T-helper 2 cell treated with Interferon-gamma antibody and Interleukin-4, amounts not matched to agents 5 μg/mL and 100 μg/mL, for 36 hours (primary cell): Measurements from ENCODE around the gene KRT85.

Source experiments
- DNase-seq: peaks from one replicate; pipeline ENCODE4 v3.0.0; 2021; ENCODE audit warnings: low spot score
- H3K27ac Mint-ChIP-seq: one replicate; pipeline ENCODE4 v1.8.0; 2021; ENCODE audit warnings: mild to moderate bottlenecking, mixed read lengths
- H3K27me3 Mint-ChIP-seq: one replicate; pipeline ENCODE4 v1.8.0; 2021; ENCODE audit warnings: low read depth, mixed read lengths
- H3K36me3 Mint-ChIP-seq: one replicate; pipeline ENCODE4 v1.8.0; 2021; ENCODE audit warnings: low read depth, mixed read lengths
- H3K4me1 Mint-ChIP-seq: one replicate; pipeline ENCODE4 v1.8.0; 2021; ENCODE audit warnings: low read depth, mixed read lengths
- H3K4me3 Mint-ChIP-seq: one replicate; pipeline ENCODE4 v1.8.0; 2022; ENCODE audit warnings: mild to moderate bottlenecking, moderate library complexity, mixed read lengths
- H3K9me3 Mint-ChIP-seq: one replicate; pipeline ENCODE4 v1.8.0; 2021; ENCODE audit warnings: mixed read lengths

The KRT85 gene

DNA sequence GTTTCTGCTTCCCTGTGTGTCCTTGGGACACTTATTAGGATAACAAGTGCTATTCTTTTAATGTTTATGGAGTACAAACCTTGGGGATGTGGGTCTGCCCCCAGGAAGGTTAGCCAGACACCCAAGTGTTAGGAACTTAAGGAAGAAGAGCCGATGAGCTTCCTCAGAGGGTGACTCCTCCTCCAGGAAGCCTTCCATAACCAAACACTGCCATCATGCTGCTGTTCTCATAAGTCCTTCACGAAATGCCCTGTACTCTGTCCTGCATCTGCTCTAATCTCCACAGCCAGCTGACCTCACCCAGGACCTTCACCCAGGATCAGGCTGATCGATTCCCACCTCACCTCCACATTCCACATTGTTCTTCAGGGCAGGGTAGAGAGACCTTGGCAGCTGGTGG, 1.2 kb upstream of the KRT85 start:
- H3K4me3 Mint-ChIP-seq, result no peak overlapping the region
- peaks cover 6% of the 10 kb centered on the region for H3K27me3 Mint-ChIP-seq
- no peaks in the 10 kb centered on the region for H3K9me3 Mint-ChIP-seq
- no peak for DNase-seq
- no peaks in the 10 kb centered on the region for H3K4me1 Mint-ChIP-seq
- no peaks in the 10 kb centered on the region for H3K36me3 Mint-ChIP-seq
- no peak overlapping the region for H3K27ac Mint-ChIP-seq

DNA sequence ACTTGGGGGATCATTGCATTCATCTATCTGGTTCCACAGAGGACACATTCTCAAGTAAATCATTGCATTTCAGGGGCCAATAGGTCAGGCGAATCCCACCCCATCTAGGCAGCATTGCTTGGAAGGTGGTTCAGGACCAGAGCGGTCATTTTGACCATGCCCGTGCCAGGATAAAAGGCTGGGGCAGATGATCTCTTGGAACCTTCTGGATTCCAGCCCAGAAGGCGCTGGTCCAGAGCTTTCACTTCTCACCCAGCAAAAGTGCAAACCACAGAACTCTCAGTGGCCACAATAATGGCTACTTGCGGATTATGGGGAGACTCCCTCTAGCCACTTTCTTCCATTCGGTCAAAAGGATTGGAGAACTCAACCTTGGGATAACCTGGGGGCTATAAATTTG, 595 bp upstream of the KRT85 start:
- H3K4me1 Mint-ChIP-seq, result no peaks in the 10 kb centered on the region
- H3K36me3 Mint-ChIP-seq, result no peaks in the 10 kb centered on the region
- no peak for DNase-seq
- no peak overlapping the region for H3K27ac Mint-ChIP-seq
- peaks cover 4% of the 10 kb centered on the region for H3K27me3 Mint-ChIP-seq
- H3K4me3 Mint-ChIP-seq, result no peak overlapping the region
- no peaks in the 10 kb centered on the region for H3K9me3 Mint-ChIP-seq

DNA sequence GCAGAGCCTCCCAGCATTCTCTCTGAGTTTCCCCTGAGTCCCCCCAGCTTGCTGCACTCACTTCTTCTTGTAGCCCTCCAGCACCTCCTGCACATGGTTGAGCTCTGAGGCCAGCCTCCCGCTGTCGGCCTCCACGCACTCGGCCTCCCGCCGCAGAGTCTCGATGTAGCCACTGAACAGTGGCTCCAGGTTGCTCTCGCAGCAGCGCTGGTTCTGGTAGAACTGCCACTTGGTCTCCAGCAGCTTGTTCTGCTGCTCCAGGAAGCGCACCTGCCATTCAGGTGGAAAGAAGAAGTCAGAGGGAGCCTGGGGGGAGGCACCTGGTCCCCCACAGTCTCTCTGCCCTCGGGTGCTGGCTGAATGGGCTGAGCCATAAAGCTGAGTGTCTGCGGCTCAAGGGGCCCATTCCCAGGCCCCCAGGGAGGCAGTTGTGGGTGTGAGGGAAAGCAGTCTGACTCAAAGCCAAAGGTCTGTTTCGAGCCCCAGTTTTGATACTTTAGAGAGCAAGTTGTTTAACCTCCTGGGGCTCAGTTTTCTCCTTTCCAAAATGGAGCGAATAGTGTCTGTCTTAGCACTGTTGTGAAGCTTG, 2.3 kb downstream of the KRT85 start:
- no peak overlapping the region for H3K4me3 Mint-ChIP-seq

DNA sequence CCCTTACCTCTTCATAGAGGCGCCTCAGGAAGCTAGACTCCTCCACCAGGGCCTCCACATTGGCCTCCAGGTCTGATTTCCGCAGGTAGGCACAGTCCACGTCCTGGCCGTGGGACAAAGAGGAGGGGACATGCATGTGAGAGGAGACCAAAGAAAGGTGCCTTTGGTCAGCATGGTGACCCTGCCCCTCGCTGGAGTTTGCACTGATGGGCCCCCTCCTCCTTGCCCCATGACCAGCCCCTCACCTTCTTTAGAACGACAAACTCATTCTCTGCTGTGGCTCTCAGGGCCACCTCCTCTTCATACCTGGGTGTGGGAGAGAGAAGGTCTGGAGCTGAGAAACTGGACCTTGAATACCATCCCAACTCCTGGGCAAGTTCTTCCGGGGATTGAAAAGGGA, 3.2 kb downstream of the KRT85 start:
- Mint-ChIP-seq H3K4me3 (no peak overlapping the region), H3K9me3 (no peaks in the 10 kb centered on the region), H3K27me3 (no peaks in the 10 kb centered on the region), H3K4me1 (peaks cover 2% of the 10 kb centered on the region), H3K27ac (no peak overlapping the region), H3K36me3 (no peaks in the 10 kb centered on the region)
- no peak for DNase-seq

More for the DNA sequence above, 2.3 kb downstream of the KRT85 start:
- no peaks in the 10 kb centered on the region for H3K36me3 Mint-ChIP-seq
- H3K4me1 Mint-ChIP-seq, result no peaks in the 10 kb centered on the region
- H3K27ac Mint-ChIP-seq, result no peak overlapping the region
- no peaks in the 10 kb centered on the region for H3K27me3 Mint-ChIP-seq
- no peaks in the 10 kb centered on the region for H3K9me3 Mint-ChIP-seq
- DNase-seq, result no peak

GRCh38 chr12:52363111-52363679, 4.1 kb downstream of the KRT85 start:
- DNase-seq, result no peak
- no peak overlapping the region for H3K27ac Mint-ChIP-seq
- no peaks in the 10 kb centered on the region for H3K27me3 Mint-ChIP-seq
- H3K9me3 Mint-ChIP-seq, result no peaks in the 10 kb centered on the region
- H3K36me3 Mint-ChIP-seq, result no peaks in the 10 kb centered on the region
- H3K4me3 Mint-ChIP-seq, result no peak overlapping the region
- peaks cover 9% of the 10 kb centered on the region for H3K4me1 Mint-ChIP-seq

DNA sequence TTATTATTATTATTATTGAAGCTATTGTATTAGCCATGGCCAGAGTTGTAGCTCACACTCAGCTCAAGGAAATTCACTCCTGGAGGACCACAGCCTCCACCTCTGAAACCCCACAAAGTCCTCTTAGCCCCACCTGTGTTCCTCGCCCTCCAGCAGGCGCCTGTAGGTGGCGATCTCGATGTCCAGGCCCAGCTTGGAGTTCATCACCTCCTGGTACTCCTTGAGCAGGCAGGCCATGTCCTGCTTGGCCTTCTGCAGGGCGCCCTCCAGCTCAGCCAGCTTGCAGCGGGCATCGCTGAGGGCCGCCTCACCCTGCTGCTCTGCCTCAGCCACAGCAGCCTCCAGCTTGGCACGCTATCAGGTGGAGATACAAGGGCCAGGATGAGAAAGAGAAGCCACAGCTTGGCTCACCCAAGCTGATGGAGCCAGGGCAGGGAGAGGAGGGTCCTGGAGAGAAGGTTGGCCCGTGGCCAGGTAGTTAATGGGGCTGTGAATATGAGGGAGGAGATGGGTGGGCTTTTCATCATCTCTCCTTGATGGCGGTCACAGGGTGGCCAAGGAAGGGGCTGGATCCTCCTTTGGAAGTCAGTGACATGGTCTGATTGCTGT, 5.1 kb downstream of the KRT85 start:
- DNase-seq, result no peak
- no peak overlapping the region for H3K4me3 Mint-ChIP-seq
- no peaks in the 10 kb centered on the region for H3K36me3 Mint-ChIP-seq
- peaks cover 2% of the 10 kb centered on the region for H3K27me3 Mint-ChIP-seq
- peaks cover 9% of the 10 kb centered on the region for H3K4me1 Mint-ChIP-seq
- no peaks in the 10 kb centered on the region for H3K9me3 Mint-ChIP-seq
- no peak overlapping the region for H3K27ac Mint-ChIP-seq

GRCh38 chr12:52361553-52361952, 5.7 kb downstream of the KRT85 start:
- H3K4me3 Mint-ChIP-seq, result no peak overlapping the region
- H3K36me3 Mint-ChIP-seq, result no peaks in the 10 kb centered on the region
- peaks cover 9% of the 10 kb centered on the region for H3K4me1 Mint-ChIP-seq
- DNase-seq, result no peak
- H3K27me3 Mint-ChIP-seq, result peaks cover 2% of the 10 kb centered on the region
- no peaks in the 10 kb centered on the region for H3K9me3 Mint-ChIP-seq
- H3K27ac Mint-ChIP-seq, result no peak overlapping the region

DNA sequence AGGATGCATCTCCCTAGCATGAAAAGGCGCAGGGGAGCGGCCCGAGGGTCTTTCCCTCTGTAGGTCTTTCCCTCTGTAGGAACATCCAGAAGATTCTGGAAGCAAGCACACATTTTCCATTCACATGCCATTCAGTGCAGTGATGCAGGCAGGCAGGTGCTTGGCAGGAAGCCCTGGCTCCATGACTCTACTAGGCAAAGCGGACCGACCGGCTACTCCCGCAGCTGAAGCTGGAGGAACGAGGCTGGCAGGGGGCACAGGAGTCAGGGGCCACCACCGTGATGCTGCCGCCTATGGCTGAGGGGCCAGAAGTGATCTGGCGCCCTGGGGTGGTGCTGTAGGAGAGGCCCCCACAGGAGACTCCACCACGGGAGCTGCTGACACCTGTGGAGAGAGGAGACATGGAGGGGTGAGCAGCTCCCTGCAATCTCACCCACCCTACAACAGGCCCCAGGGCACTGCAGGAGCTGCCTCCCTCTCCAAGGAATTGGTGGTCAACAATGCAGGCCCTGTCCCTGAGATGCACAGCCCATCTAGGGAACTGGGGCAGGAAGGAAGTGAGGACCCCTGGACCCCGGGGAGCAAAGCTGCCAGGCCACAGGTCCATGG, 6.5 kb downstream of the KRT85 start:
- no peak for DNase-seq
- Mint-ChIP-seq H3K4me1 (peaks cover 9% of the 10 kb centered on the region), H3K9me3 (no peaks in the 10 kb centered on the region), H3K36me3 (no peaks in the 10 kb centered on the region), H3K27ac (no peak overlapping the region), H3K4me3 (no peak overlapping the region), H3K27me3 (peaks cover 2% of the 10 kb centered on the region)

GRCh38 chr12:52360106-52360662, 7.1 kb downstream of the KRT85 start:
- Mint-ChIP-seq H3K4me1 (peaks cover 9% of the 10 kb centered on the region), H3K36me3 (no peaks in the 10 kb centered on the region), H3K27me3 (peaks cover 2% of the 10 kb centered on the region), H3K9me3 (no peaks in the 10 kb centered on the region), H3K4me3 (no peak overlapping the region), H3K27ac (no peak overlapping the region)
- no peak for DNase-seq

GRCh38 chr12:52359621-52360061, 7.6 kb downstream of the KRT85 start:
- Mint-ChIP-seq H3K27ac (no peak overlapping the region), H3K27me3 (peaks cover 2% of the 10 kb centered on the region), H3K9me3 (no peaks in the 10 kb centered on the region), H3K4me1 (peaks cover 9% of the 10 kb centered on the region), H3K36me3 (no peaks in the 10 kb centered on the region), H3K4me3 (no peak overlapping the region)
- no peak for DNase-seq

DNA sequence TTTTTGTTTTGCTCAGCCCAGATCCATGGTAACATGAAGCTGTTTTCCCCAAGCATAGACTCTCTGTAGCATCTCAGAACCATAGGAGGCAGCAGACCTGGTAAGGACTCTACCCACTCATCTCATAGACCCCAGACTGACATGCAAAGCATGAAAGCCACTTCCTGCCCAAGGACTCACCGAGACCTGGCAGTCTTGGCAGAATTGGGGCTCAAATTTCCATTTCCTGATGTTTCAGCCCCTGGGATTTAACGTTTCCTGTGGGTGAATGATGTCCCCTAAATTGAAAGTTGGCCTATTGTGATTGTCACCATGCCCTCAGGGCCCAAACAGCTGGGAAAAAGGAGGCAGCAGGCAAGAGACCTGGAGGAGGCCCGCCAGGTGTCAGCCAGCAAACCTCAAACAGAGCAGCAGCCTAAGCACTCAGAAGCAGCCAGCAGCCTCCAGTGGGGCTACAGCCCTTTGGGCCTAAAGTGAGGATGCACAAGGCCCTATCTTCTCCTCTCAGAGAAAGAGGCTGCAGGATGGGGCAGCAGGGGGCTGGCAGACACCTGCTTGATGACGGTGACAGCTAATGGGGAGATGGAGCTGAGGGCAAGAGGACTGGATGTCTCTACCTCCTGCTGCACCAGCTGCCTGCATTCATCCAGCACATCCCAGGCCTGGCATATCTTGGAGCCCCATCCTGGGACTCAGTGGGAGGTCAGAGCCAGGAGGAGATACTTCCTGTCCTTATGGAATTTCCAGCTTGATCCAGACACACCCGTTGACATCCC, 8.5 kb downstream of the KRT85 start:
- Mint-ChIP-seq H3K9me3 (no peaks in the 10 kb centered on the region), H3K36me3 (no peaks in the 10 kb centered on the region), H3K4me1 (peaks cover 9% of the 10 kb centered on the region), H3K27me3 (peaks cover 2% of the 10 kb centered on the region), H3K4me3 (no peak overlapping the region), H3K27ac (no peak overlapping the region)
- DNase-seq, result no peak

GRCh38 chr12:52356762-52357580, 10.3 kb downstream of the KRT85 start:
- H3K27me3 Mint-ChIP-seq, result peaks cover 11% of the 10 kb centered on the region
- H3K36me3 Mint-ChIP-seq, result no peaks in the 10 kb centered on the region
- H3K4me1 Mint-ChIP-seq, result peaks cover 9% of the 10 kb centered on the region
- no peaks in the 10 kb centered on the region for H3K9me3 Mint-ChIP-seq
- H3K27ac Mint-ChIP-seq, result no peak overlapping the region
- DNase-seq, result no peak
- H3K4me3 Mint-ChIP-seq, result no peak overlapping the region
